GM12878 (cell line): Measurements from ENCODE around the gene SEC31A. TPM values are rescaled to one million over a fixed set of nuclear protein-coding genes. Genes with fewer than 3 reads are reported as not detected.

ENCODE experiments used
- ATAC-seq: fragments of 200-7000 bp; cut with Tn5 transposase; 3 replicates; pipeline ENCODE4 v1.9.1; 2020; ENCODE audit warnings: mild to moderate bottlenecking, moderate library complexity
- BruUV-seq: library from RNA; stranded (reverse); fragments of 400-500 nt; replicated peaks from 2 replicates; lab custom pipeline; 2021; lab: Mats Ljungman, UMichigan
- CTCF ChIA-PET: fragments of 300-600 bp; sonication (Branson Sonifier 250); formaldehyde crosslinking; extraction: SDS; loops from one replicate; lab custom pipeline; 2021; ENCODE audit warnings: inconsistent platforms; lab: Yijun Ruan, JAX
- POLR2A ChIA-PET: fragments of 350-600 bp; formaldehyde crosslinking; extraction: SDS; loops from one replicate; lab custom pipeline; 2021; ENCODE audit warnings: inconsistent platforms; lab: Charles Lee
- RAD21 ChIA-PET: fragments of 300-600 bp; sonication (Branson Sonifier 250); formaldehyde crosslinking; loops from one replicate; lab custom pipeline; 2023; ENCODE audit warnings: antibody characterized with exemption; ENCODE audit not compliant: unreplicated experiment; lab: Charles Lee
- SMC1A ChIA-PET: fragments of 300-600 bp; sonication (Branson Sonifier 250); formaldehyde crosslinking; loops from one replicate; lab custom pipeline; 2023; ENCODE audit not compliant: unreplicated experiment, uncharacterized antibody; lab: Charles Lee
- DNase-seq: peaks from one replicate; pipeline ENCODE4 v3.0.0-alpha.2; 2011; ENCODE audit warnings: low read depth, low spot score
- FAIRE-seq: peaks from 3 replicates; lab custom pipeline; 2011; peaks lifted over from hg19 to GRCh38; lab: Jason Lieb, UNC
- H2AFZ ChIP-seq: 2 replicates; pipeline ENCODE4 v1.6.0; 2011; ENCODE audit warnings: low read depth, low read length, control low read depth; ENCODE audit not compliant: control insufficient read depth
- H3K27ac ChIP-seq: 2 replicates; pipeline ENCODE4 v1.5.1; 2011; ENCODE audit warnings: control low read depth; ENCODE audit not compliant: control insufficient read depth, insufficient read depth
- H3K27me3 ChIP-seq, 2 experiments: replicated peaks in 1 of 2; 2 replicates each; pipeline versions ENCODE4 v1.6.0 to v1.6.1; 2011; ENCODE audit warnings: low read length in 1 of 2; ENCODE audit not compliant: control insufficient read depth in 2 of 2, insufficient read depth in 2 of 2
- H3K36me3 ChIP-seq, 2 experiments: 2 replicates each; pipeline ENCODE4 v1.5.1; 2011; ENCODE audit warnings: low read length in 1 of 2; ENCODE audit not compliant: control insufficient read depth in 2 of 2, insufficient read depth in 2 of 2
- H3K4me1 ChIP-seq: 2 replicates; pipeline ENCODE4 v1.6.1; 2011; ENCODE audit warnings: mild to moderate bottlenecking, low read length, moderate library complexity, mixed read lengths; ENCODE audit not compliant: control insufficient read depth, insufficient read depth
- H3K4me2 ChIP-seq: 2 replicates; pipeline ENCODE4 v1.6.0; 2011; ENCODE audit warnings: control low read depth; ENCODE audit not compliant: control insufficient read depth, insufficient read depth
- H3K4me3 ChIP-seq: fragments of 200-600 bp; sonication (generic); 2 replicates; pipeline ENCODE4 v1.5.1; 2016
- H3K79me2 ChIP-seq: 2 replicates; pipeline ENCODE4 v1.6.0; 2011; ENCODE audit warnings: low read length; ENCODE audit not compliant: control insufficient read depth, insufficient read depth
- H3K9ac ChIP-seq: 2 replicates; pipeline ENCODE4 v1.8.0; 2011; ENCODE audit warnings: low read length, control low read depth, mixed read lengths; ENCODE audit not compliant: control insufficient read depth, insufficient read depth
- H3K9me3 ChIP-seq: replicated peaks from 3 replicates; pipeline ENCODE4 v1.5.1; 2011; ENCODE audit warnings: mild to moderate bottlenecking, low read length; ENCODE audit not compliant: control insufficient read depth, insufficient read depth
- H4K20me1 ChIP-seq: 2 replicates; pipeline ENCODE4 v1.6.0; 2011; ENCODE audit not compliant: control insufficient read depth, insufficient read depth
- RB1 ChIP-seq: fragments of 450-650 bp; formaldehyde crosslinking; IDR thresholded peaks from 2 replicates; pipeline ENCODE4 v1.6.1; 2017; ENCODE audit warnings: mild to moderate bottlenecking, borderline replicate concordance
- RUNX3 ChIP-seq: IDR thresholded peaks from 2 replicates; pipeline ENCODE4 v1.6.1; 2012; ENCODE audit warnings: low read length, inconsistent platforms
- SIX5 ChIP-seq: IDR thresholded peaks from 2 replicates; pipeline ENCODE4 v1.6.1; 2011; ENCODE audit warnings: mild to moderate bottlenecking, low read depth, low read length, moderate library complexity; ENCODE audit not compliant: severe bottlenecking
- SMAD5 ChIP-seq: IDR thresholded peaks from 2 replicates; pipeline ENCODE4 v1.6.1; 2016; ENCODE audit warnings: antibody characterized with exemption, low read depth
- SMC3 ChIP-seq: IDR thresholded peaks from 2 replicates; pipeline ENCODE4 v1.6.1; 2011; ENCODE audit warnings: low read length, improper control_type of control experiment, borderline replicate concordance
- SRF ChIP-seq, 2 experiments: IDR thresholded peaks; 2 replicates each; pipeline ENCODE4 v1.6.1; 2011; ENCODE audit warnings: low read depth in 2 of 2, low read length in 2 of 2, mild to moderate bottlenecking in 1 of 2, moderate library complexity in 1 of 2
- SUPT20H ChIP-seq: IDR thresholded peaks from 2 replicates; pipeline ENCODE4 v1.6.1; 2011; ENCODE audit warnings: low read depth, mild to moderate bottlenecking, low read length, moderate library complexity, borderline replicate concordance; ENCODE audit not compliant: control insufficient read depth
- YBX1 ChIP-seq: fragments of 450-650 bp; IDR thresholded peaks from 2 replicates; pipeline ENCODE4 v1.6.1; 2016; ENCODE audit warnings: antibody characterized with exemption
- ZNF274 ChIP-seq: IDR thresholded peaks from one replicate; pipeline ENCODE4 v1.8.0; 2011; ENCODE audit not compliant: insufficient read length, insufficient read depth
- ZNF592 ChIP-seq: fragments of 450-650 bp; IDR thresholded peaks from 2 replicates; pipeline ENCODE4 v1.6.1; 2017; ENCODE audit warnings: mild to moderate bottlenecking, moderate library complexity
- WGBS: methylation state at CpG from one replicate; pipeline ENCODE4 v1.1.6; 2016; ENCODE audit warnings: low lambda C conversion rate; ENCODE audit not compliant: insufficient replicate concordance, insufficient coverage; ENCODE audit errors: missing lambda C conversion rate; 5-methylcytosine and 5-hydroxymethylcytosine counted together
- in situ Hi-C: fragments of 300-500 bp; cut with MboI; formaldehyde crosslinking; loops from 9 replicates; pipeline ENCODE4 v1.14.3; 2018; ENCODE audit warnings: mixed read lengths
- intact Hi-C: fragments of 100-400 bp; cut with micrococcal nuclease; formaldehyde crosslinking; loops from one replicate; pipeline ENCODE4 v1.14.2; 2022; ENCODE audit not compliant: unreplicated experiment
- polyA plus RNA-seq, 11 experiments: library from polyadenylated mRNA; depleted of rRNA in 4 of 11; unstranded in 6 of 11; stranded (reverse) in 5 of 11; fragments of >200 nt; fragmentation: Nextera tagmentation in 4 of 11; fragmentation: Illumina TruSeq in 1 of 11; extraction: Ambion mirVana in 4 of 11; extraction: Trizol in 1 of 11; gene quantifications; 1 replicate in 1 of 11; 2 replicates in 10 of 11; pipeline versions ENCODE4 v1.2.1 to v1.2.3, GENCODE V29; 2011 to 2016; ENCODE audit warnings: inconsistent platforms in 2 of 11, missing spikeins in 2 of 11, low read depth in 1 of 11
- total RNA-seq, 4 experiments: library from RNA; depleted of rRNA in 3 of 4; stranded (reverse); fragments of >200 nt in 3 of 4; fragmentation: Illumina TruSeq in 1 of 4; extraction: Trizol in 1 of 4; gene quantifications; 2 replicates each; pipeline versions ENCODE4 v1.2.1 to v1.2.3, GENCODE V29; 2013 to 2021
- TF ChIP-seq, protein P1 (sequence below): IDR thresholded peaks from 2 replicates; pipeline ENCODE4 v1.6.1; 2011; ENCODE audit warnings: borderline replicate concordance, low read depth, mild to moderate bottlenecking, moderate library complexity, low read length; ENCODE audit not compliant: insufficient read depth, poor library complexity, severe bottlenecking

The SEC31A gene
- total and polyA plus RNA-seq, 10 of the 15 experiments (the other 5 are each of a cell fraction or from before 2014, with no cell fraction given), result 74.6 to 171 (median 129) TPM

GRCh38 chr4:82775243-82775642 is 115.7 kb downstream of the SEC31A start:
- 11% methylated on average over 5 of the region's 5 CpGs for WGBS
- Histone ChIP-seq H3K4me3 (no peak overlapping the region), H3K36me3 (no peaks in the 10 kb centered on the region), H3K79me2 (no peaks in the 10 kb centered on the region), H3K27ac (no peak overlapping the region), H3K27me3 (no peaks in the 10 kb centered on the region; a peak in 1 of 4 replicates), H3K9ac (no peak overlapping the region), H4K20me1 (no peaks in the 10 kb centered on the region), H3K9me3 (no peaks in the 10 kb centered on the region), H3K4me2 (no peak overlapping the region), H3K4me1 (peaks cover 6% of the 10 kb centered on the region), H2AFZ (no peak overlapping the region)
- CTCF ChIA-PET, result no interaction called here
- intact Hi-C loops (no loop called here), in situ Hi-C loops (no loop called here)
- SMC1A ChIA-PET, result interaction anchor here (1.1 kb wide), 1 partner anchor 16 kb away, joined by 3 read pairs; no protein-coding TSS in a partner anchor
- FAIRE-seq, result no peak
- no peak for DNase-seq
- RAD21 ChIA-PET, result no interaction called here
- BruUV-seq, result no TSS peak
- POLR2A ChIA-PET, result no interaction called here
- no peak for TF ChIP-seq ZNF274
- TF ChIP-seq SRF (IDR thresholded peaks at IDR 0.05; ENCODE audit: low read depth in 2 of 2, low read length in 2 of 2), result no peak
- ATAC-seq, result no peak

DNA sequence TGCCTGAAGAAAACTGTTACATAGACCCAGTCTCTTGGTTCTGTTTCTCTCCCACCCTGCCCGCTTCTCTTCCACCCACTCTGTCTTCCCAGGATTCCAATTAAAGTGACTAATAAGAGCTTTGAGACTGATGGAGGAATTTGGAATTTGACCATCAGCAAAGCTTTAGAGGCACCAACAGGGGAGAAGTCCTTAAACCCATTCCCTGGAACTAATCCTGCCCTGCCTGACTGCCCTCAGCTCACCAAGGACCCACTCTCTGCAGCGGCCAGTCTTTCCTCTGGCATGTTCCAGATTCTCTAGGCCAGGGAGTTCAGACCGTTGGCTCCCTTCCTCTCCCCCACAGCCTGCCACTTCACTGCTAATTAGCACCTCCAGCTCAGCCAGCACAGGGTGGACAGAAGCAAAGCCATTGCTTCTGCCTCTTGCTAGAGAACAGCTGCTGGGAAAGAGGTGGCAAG is 116.2 kb downstream of the SEC31A start:
- DNase-seq (no peak), FAIRE-seq (no peak), ATAC-seq (no peak)
- H2AFZ ChIP-seq, result no peak overlapping the region
- ChIA-PET SMC1A (interaction anchor here (1.1 kb wide), 1 partner anchor 15 kb away, joined by 3 read pairs; no protein-coding TSS in a partner anchor), RAD21 (no interaction called here), CTCF (no interaction called here), POLR2A (no interaction called here)
- intact Hi-C loops (no loop called here), in situ Hi-C loops (no loop called here)
- H3K27me3 ChIP-seq, result no peaks in the 10 kb centered on the region; a peak in 1 of 4 replicates
- H3K36me3 ChIP-seq, result no peaks in the 10 kb centered on the region
- H3K4me1 ChIP-seq, result peaks cover 5% of the 10 kb centered on the region; the same call in 1 of the 2 replicates
- WGBS, result 37% methylated on average over 3 of the region's 3 CpGs
- H3K9me3 ChIP-seq, result no peaks in the 10 kb centered on the region
- BruUV-seq, result no TSS peak
- H3K9ac ChIP-seq, result no peak overlapping the region
- H3K4me2 ChIP-seq, result no peak overlapping the region
- H3K27ac ChIP-seq, result no peak overlapping the region
- H3K4me3 ChIP-seq, result no peak overlapping the region
- H3K79me2 ChIP-seq, result no peaks in the 10 kb centered on the region
- H4K20me1 ChIP-seq, result no peaks in the 10 kb centered on the region
- TF ChIP-seq RB1 (no peak), RUNX3 (no peak), SMC3 (no peak), SUPT20H (no peak), SIX5 (no peak), YBX1 (no peak), ZNF592 (no peak), SMAD5 (no peak)
- TF ChIP-seq, protein P1, sequence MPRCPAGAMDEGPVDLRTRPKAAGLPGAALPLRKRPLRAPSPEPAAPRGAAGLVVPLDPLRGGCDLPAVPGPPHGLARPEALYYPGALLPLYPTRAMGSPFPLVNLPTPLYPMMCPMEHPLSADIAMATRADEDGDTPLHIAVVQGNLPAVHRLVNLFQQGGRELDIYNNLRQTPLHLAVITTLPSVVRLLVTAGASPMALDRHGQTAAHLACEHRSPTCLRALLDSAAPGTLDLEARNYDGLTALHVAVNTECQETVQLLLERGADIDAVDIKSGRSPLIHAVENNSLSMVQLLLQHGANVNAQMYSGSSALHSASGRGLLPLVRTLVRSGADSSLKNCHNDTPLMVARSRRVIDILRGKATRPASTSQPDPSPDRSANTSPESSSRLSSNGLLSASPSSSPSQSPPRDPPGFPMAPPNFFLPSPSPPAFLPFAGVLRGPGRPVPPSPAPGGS, result no peak
